Hepatocyte (in vitro differentiated cells): ENCODE data around the gene KHDRBS2.

Experiments used
- EZH2 ChIP-seq: fragments of 200-600 bp; sonication (generic); IDR thresholded peaks from 2 replicates; pipeline ENCODE4 v1.6.1; 2016; ENCODE audit warnings: antibody characterized with exemption, mild to moderate bottlenecking, borderline replicate concordance
- EZH2phosphoT487 ChIP-seq: fragments of 200-600 bp; sonication (generic); IDR thresholded peaks from one replicate; pipeline ENCODE4 v1.6.1; 2018; ENCODE audit warnings: antibody characterized with exemption, mild to moderate bottlenecking, low read depth, moderate library complexity; ENCODE audit not compliant: unreplicated experiment, severe bottlenecking
- TF ChIP-seq, protein P1 (sequence below): fragments of 200-600 bp; sonication (generic); IDR thresholded peaks from 2 replicates; pipeline ENCODE4 v1.5.1; 2016; ENCODE audit warnings: antibody characterized with exemption, mild to moderate bottlenecking; ENCODE audit not compliant: poor library complexity

DNA sequence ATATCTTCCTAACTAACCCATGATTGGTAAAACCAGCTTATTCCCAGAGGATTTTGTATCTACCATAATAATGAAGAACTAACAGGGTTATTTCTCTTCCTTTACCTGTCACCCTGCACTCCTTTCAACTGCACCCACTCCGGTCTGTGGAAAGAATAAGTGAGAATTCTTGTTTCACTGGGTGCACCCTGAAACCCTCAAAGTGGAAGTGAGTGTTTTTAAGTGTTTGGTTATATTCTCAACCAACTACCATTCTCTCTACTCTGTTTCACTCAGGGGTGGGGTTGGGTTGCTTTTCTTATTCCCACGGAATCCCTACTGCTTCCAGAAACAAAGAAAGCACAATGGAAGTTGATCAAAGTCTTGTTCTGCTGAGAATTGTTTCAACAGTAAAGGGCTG is 42.6 kb upstream of the KHDRBS2 start:
- no peak for TF ChIP-seq EZH2phosphoT487
- TF ChIP-seq, protein P1, sequence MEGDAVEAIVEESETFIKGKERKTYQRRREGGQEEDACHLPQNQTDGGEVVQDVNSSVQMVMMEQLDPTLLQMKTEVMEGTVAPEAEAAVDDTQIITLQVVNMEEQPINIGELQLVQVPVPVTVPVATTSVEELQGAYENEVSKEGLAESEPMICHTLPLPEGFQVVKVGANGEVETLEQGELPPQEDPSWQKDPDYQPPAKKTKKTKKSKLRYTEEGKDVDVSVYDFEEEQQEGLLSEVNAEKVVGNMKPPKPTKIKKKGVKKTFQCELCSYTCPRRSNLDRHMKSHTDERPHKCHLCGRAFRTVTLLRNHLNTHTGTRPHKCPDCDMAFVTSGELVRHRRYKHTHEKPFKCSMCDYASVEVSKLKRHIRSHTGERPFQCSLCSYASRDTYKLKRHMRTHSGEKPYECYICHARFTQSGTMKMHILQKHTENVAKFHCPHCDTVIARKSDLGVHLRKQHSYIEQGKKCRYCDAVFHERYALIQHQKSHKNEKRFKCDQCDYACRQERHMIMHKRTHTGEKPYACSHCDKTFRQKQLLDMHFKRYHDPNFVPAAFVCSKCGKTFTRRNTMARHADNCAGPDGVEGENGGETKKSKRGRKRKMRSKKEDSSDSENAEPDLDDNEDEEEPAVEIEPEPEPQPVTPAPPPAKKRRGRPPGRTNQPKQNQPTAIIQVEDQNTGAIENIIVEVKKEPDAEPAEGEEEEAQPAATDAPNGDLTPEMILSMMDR = no peak
- no peak for TF ChIP-seq EZH2
